OCI-LY3 (cell line): ENCODE measurements around the gene AGBL1.

ENCODE experiments used
- EZH2phosphoT487 ChIP-seq: fragments of 200-600 bp; shearing (Covaris generic); IDR thresholded peaks from 2 replicates; pipeline ENCODE4 v1.6.1; 2018; ENCODE audit warnings: antibody characterized with exemption, mixed run types, low read depth
- TF ChIP-seq, protein P1 (sequence below): fragments of 200-600, 300-600 bp; sonication (generic); IDR thresholded peaks from 2 replicates; pipeline ENCODE4 v1.5.1; 2014; ENCODE audit warnings: antibody characterized with exemption, low read length, low read depth

DNA sequence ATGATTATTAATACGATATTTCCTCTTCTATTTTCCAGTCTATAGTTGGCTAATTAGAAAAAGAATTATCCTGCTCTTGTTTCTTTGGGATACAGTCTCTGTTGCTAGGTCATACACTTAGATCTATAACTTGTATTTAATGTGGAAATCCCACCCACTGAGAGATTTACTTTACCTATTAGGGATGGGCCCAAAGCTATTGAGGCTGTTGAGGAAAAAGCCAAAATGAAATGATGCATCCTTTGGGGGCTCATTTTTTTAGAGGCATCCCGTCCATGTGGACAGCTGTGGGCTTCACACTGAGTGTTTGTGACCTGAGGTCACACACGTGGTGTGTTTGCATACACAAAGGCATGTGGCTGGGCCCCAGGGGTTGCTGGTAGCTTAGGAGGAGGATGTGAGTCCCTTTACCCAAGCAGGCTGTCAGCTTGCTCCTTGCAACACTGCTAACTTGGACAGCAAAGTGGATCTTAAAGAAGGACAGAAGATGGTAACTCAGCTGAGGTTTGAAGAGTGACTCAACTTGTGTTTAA, 477.4 kb downstream of the AGBL1 start:
- TF ChIP-seq, protein P1, sequence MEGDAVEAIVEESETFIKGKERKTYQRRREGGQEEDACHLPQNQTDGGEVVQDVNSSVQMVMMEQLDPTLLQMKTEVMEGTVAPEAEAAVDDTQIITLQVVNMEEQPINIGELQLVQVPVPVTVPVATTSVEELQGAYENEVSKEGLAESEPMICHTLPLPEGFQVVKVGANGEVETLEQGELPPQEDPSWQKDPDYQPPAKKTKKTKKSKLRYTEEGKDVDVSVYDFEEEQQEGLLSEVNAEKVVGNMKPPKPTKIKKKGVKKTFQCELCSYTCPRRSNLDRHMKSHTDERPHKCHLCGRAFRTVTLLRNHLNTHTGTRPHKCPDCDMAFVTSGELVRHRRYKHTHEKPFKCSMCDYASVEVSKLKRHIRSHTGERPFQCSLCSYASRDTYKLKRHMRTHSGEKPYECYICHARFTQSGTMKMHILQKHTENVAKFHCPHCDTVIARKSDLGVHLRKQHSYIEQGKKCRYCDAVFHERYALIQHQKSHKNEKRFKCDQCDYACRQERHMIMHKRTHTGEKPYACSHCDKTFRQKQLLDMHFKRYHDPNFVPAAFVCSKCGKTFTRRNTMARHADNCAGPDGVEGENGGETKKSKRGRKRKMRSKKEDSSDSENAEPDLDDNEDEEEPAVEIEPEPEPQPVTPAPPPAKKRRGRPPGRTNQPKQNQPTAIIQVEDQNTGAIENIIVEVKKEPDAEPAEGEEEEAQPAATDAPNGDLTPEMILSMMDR = no peak
- TF ChIP-seq EZH2phosphoT487 = no peak
